DMS 273 treated with DMSO at 0.1 percent for 48 hours (cell line): ENCODE results near the gene VPS13A.
"Not testable (repeated sequence)": the region's sequence is repeated elsewhere in the genome, so short reads cannot be mapped to it uniquely, and the experiment has no call there.

Source experiments
- DNase-seq: peaks from one replicate; lab custom pipeline; 2025; lab: John Stamatoyannopoulos, UW

VPS13A gene

GRCh38 chr9:77424993-77425392 is 247.7 kb downstream of the VPS13A start:
- no peak for DNase-seq

- DNase-seq, result no peak
These were observed 249.4 kb downstream of the VPS13A start for GRCh38 chr9:77426712-77427111.

DNA sequence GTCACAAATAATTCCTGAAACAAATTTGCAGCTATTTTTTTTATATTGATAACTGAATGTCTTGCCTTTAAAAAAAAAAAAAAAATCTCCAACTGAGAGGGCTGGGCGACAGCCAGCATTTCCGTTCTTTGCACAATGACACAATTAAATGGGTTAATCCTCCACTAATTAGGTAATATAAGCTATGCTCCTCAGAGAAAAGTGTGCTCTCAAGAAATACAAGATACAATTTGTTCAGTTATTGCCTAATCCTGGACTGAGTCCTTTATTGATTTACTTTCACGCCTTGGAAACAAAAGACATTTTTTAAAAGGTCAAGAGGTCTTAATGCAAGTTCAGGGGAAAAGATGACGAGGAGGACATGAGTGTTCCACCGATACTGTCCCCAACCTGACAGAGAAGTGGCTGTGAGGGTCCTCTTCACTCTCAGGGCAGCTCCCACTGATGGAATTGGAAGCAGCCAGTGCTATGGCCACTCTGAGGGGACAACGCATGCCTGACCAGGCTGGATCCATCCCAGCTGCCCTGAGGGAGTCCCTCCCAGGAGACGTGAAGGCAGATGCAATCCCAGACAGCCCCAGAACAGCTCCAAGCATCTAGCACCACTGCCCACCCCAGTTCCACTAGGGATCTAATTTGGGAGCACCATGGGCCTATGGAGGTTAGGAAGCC is 250.1 kb downstream of the VPS13A start:
- DNase-seq, result no peak

DNA sequence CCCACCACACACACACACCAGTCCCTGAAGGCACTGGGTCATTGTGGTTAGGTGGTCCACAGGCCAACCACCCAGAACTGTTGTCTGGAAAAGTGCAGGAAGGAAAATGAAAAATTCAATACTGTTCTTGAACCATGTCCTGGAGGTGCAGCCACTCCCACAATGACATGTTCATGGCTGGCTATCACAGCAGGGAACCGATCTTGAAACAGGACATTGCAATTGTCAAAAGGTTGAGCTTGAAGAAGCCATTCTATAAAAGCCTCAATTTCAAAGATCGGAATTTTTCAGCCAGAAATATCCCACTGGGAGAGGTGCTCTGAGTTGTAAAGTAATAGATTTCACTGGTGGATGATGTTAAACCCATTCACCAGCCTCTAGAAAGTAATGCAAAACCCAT is 252.6 kb downstream of the VPS13A start:
- DNase-seq, result no peak

- no peak for DNase-seq
These were observed 254.7 kb downstream of the VPS13A start for GRCh38 chr9:77432053-77432452.

- DNase-seq, result peak; percentile 3
These were observed 256.5 kb downstream of the VPS13A start for GRCh38 chr9:77433675-77434445.

DNA sequence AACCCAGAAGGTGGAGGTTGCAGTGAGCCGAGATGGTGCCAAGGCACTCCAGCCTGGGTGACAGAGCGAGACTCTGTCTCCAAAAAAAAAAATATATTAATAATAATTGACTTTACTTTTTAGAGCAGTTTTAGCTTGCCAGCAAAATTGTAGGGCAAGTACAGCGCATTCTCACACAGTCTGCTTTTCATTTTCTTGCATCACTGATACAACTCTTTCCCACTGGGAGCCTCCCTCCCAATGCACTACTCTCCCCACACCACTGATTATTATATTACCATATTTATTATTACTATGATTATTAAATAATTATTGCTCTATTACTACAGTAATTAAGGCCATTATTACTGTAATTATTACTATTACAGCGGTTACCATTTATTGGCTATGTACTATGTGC is 257.9 kb downstream of the VPS13A start:
- no peak for DNase-seq

DNA sequence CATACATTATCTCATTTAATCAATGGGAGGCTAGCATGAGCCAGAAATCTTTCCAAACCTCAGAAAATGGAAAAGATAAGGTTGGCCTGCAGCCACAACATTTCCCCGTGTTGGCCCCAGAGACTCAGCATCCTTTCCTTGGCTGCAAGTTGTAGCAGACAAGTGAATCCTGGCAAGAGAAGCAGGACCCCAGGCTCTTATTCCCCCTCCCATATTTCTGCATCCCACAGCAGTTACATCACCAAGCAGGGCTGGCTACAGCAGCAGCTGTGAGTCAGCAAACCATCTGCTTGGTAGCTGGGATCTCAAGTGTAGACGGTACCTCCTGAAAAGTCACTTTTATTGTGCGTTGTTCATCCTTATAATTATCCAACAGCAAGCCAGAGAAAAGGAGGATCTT is 258.4 kb downstream of the VPS13A start:
- DNase-seq, result no peak

DNA sequence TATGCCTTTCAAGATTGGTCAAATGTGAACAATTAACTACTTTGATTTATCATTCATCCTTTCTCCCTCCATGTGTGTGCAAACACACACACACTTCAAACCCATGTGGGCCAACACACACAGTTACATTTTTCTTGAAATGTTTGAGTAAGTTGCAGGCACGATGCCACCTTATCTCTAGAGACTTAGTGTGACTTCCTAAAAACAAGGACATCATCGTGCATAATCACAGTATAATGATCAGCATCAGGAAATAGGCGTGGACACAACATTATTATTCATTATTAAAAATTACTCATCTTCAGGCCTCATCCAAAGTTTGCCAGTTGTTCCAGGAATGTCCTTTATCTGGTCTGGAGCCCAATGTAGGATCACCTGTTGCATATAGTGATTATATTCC is 261.3 kb downstream of the VPS13A start:
- no peak for DNase-seq

DNA sequence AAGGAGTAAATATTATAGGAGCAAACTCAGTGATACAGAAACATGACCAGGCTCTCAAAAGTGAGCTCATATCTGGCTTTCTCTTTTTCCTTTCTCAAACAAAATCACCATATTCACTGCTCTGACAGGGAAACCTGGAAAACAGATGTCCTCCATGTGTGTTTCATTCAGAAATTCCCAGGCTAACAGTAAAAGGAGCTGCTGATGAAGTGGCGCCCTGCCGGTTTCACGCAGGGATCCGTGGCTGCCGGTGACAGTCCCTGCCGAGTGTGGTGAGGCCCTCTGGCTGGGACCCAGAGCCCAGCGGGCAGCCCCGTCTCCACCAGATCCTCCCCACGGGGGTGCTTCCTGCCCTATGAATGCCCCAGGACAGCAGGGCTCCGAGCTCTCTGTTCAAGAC is 262.7 kb downstream of the VPS13A start:
- DNase-seq, result no peak

DNA sequence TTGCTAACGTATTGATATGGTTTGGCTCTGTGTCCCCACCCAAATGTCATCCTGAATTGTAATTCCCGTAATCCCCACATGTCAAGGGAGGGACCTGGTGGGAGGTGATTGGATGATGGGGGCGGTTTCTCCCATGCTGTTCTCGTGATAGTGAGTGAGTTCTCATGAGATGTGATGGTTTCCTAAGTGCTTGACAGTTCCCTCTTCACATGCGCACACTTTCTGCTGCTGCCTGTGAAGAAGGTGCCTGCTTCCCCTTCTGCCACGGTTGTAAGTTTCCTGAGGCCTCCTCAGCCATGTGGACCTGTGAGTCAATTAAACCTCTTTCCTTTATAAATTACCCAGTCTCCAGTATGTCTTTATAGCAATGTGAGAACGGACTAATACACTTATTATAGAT is 263.8 kb downstream of the VPS13A start:
- not testable (repeated sequence) for DNase-seq

GRCh38 chr9:77442436-77442835 is 265.1 kb downstream of the VPS13A start:
- no peak for DNase-seq

- DNase-seq, result no peak
These were observed 270.3 kb downstream of the VPS13A start for GRCh38 chr9:77447646-77448045.

- DNase-seq, result no peak
These were observed 272.1 kb downstream of the VPS13A start for GRCh38 chr9:77449240-77450084.

DNA sequence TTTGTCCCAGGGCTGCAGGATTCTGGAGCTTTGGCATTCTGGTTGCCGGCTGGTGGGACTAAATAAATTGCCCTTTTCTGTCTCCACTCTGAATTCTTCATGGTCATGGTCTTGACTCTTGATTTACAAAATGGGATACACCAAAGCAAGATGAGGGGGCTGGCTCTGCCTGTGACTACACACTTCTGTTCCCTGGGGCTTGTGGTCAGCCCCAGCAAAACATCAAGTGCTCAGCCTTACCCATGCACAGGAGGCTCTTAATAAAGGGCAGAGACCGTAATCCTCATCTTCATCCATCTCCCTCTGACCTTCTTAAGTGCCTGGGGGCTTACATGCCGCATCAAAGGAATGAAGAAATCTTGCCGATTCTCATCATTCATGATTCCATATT is 272.7 kb downstream of the VPS13A start:
- DNase-seq, result no peak

DNA sequence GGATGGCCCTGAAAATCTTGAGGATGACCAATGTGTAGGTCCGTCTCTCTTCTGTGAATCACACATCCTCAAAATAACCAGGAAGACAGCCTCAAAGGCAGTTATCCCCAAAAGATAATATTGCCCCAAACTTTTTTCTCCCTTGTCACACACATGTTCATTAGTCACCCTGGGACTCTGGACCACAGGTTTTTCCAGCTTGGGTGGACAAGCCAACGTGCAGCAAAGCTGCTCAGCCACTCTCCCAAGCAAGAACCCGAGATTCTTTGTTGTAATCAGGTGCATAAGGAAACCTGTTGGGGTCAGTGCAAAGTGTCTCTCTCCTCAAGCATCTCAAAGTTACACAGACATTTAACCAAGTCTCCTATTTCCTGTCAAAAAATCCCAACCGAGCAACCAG is 274.2 kb downstream of the VPS13A start:
- DNase-seq, result no peak

- DNase-seq, result no peak
These were observed 276.7 kb downstream of the VPS13A start for GRCh38 chr9:77453825-77454647.

- no peak for DNase-seq
These were observed 277.3 kb downstream of the VPS13A start for GRCh38 chr9:77454663-77455062.

- peak; percentile 3 for DNase-seq
These were observed 278.1 kb downstream of the VPS13A start for GRCh38 chr9:77455312-77455927.

- peak; percentile 41 for DNase-seq
These were observed 279.6 kb downstream of the VPS13A start for GRCh38 chr9:77456829-77457437.
